HG02610 (cell line): ENCODE measurements around the gene FOXL3.
"Not testable (repeated sequence)": the region's sequence is repeated elsewhere in the genome, so short reads cannot be mapped to it uniquely, and the experiment has no call there.

ENCODE experiments used
- ATAC-seq: cut with Tn5 transposase; IDR thresholded peaks from one replicate; pipeline ENCODE4 v1.9.1; 2021; ENCODE audit warnings: mild to moderate bottlenecking, moderate library complexity; ENCODE audit not compliant: unreplicated experiment

Gene FOXL3

GRCh38 chr7:335358-336148 is 45.6 kb downstream of the FOXL3 start:
- ATAC-seq: no peak

- ATAC-seq: not testable (repeated sequence)
Measured at GRCh38 chr7:336149-336533, 46.2 kb downstream of the FOXL3 start.

- no peak for ATAC-seq
Measured at GRCh38 chr7:336810-337566, 47.0 kb downstream of the FOXL3 start.

GRCh38 chr7:337567-337951 is 47.6 kb downstream of the FOXL3 start:
- no peak for ATAC-seq

- ATAC-seq: no peak
Measured at GRCh38 chr7:338295-339061, 48.5 kb downstream of the FOXL3 start.

GRCh38 chr7:339062-339342 is 49.0 kb downstream of the FOXL3 start:
- no peak for ATAC-seq

GRCh38 chr7:339696-340095 is 49.7 kb downstream of the FOXL3 start:
- no peak for ATAC-seq

- no peak for ATAC-seq
Measured at GRCh38 chr7:340200-340937, 50.4 kb downstream of the FOXL3 start.
